Vagina (tissue), 2 donors: ENCODE data around the gene GOLGA5. TPM values are rescaled to one million over a fixed set of nuclear protein-coding genes. Genes with fewer than 3 reads are reported as not detected.

Source experiments
- DNase-seq, 2 donors: peaks; one replicate each; pipeline ENCODE4 v3.0.0-alpha.2; 2017; ENCODE audit errors: extremely low spot score in 2 of 2
- H3K27ac ChIP-seq: fragments of 200-600 bp; sonication (generic); one replicate; pipeline ENCODE4 v1.5.1; 2019
- H3K27me3 ChIP-seq: fragments of 200-600 bp; sonication (generic); one replicate; pipeline ENCODE4 v1.5.1; 2019
- H3K36me3 ChIP-seq, 2 donors: fragments of 200-600 bp; sonication (generic); one replicate each; pipeline ENCODE4 v1.5.1; 2017 to 2019
- H3K4me1 ChIP-seq: fragments of 200-600 bp; sonication (generic); one replicate; pipeline ENCODE4 v1.5.1; 2019
- H3K4me3 ChIP-seq, 2 donors: fragments of 200-600 bp; sonication (generic); 1 replicate in 1 of 2; 2 replicates in 1 of 2; pipeline ENCODE4 v1.5.1; 2016 to 2019
- H3K9me3 ChIP-seq: fragments of 200-600 bp; sonication (generic); one replicate; pipeline ENCODE4 v1.5.1; 2019
- CTCF ChIP-seq, 3 experiments: fragments of 450-650 bp in 2 of 3; fragments of 200-600 bp in 1 of 3; sonication (generic) in 1 of 3; IDR thresholded peaks; one replicate each; pipeline ENCODE4 v1.5.1; 2017 to 2019; ENCODE audit warnings: antibody characterized with exemption in 3 of 3, mild to moderate bottlenecking in 2 of 3, moderate library complexity in 2 of 3
- POLR2A ChIP-seq, 2 donors: fragments of 450-650 bp; IDR thresholded peaks; one replicate each; pipeline ENCODE4 v1.6.1; 2017; ENCODE audit warnings: antibody characterized with exemption in 2 of 2, mild to moderate bottlenecking in 2 of 2, moderate library complexity in 2 of 2
- POLR2AphosphoS5 ChIP-seq, 2 donors: sonication (generic); formaldehyde crosslinking; IDR thresholded peaks; one replicate each; pipeline ENCODE4 v1.9.0; 2017; ENCODE audit warnings: antibody characterized with exemption in 2 of 2, mild to moderate bottlenecking in 2 of 2, low read depth in 1 of 2; ENCODE audit not compliant: insufficient read depth in 1 of 2
- intact Hi-C: fragments of 100-400 bp; cut with DNase I; formaldehyde crosslinking; loops from one replicate; pipeline ENCODE4 v1.15.1; 2023
- total RNA-seq: library from RNA; depleted of rRNA; stranded (reverse); fragments of >200 nt; gene quantifications from one replicate; pipeline ENCODE4 v1.2.3, GENCODE V29; 2016

Gene GOLGA5
- total RNA-seq, 1 donor from 2014 or later = 30.0 TPM

GRCh38 chr14:92880851-92881250, 86.7 kb downstream of the GOLGA5 start:
- intact Hi-C loops = no loop called here
- no peak for TF ChIP-seq POLR2A (IDR thresholded peaks at IDR 0.05)
- peak in 1 of 3 experiments; percentile 27 for TF ChIP-seq CTCF (IDR thresholded peaks at IDR 0.05)
- no peak for TF ChIP-seq POLR2AphosphoS5 (IDR thresholded peaks at IDR 0.05; ENCODE audit: insufficient read depth in 1 of 2, low read depth in 1 of 2)
- Histone ChIP-seq H3K4me3 (no peak overlapping the region), H3K27ac (no peak overlapping the region), H3K9me3 (no peaks in the 10 kb centered on the region), H3K36me3 (no peaks in the 10 kb centered on the region), H3K4me1 (no peaks in the 10 kb centered on the region), H3K27me3 (no peaks in the 10 kb centered on the region)
- DNase-seq = no peak

- Histone ChIP-seq H3K4me3 (no peak overlapping the region), H3K27ac (no peak overlapping the region), H3K36me3 (no peaks in the 10 kb centered on the region), H3K4me1 (no peaks in the 10 kb centered on the region), H3K9me3 (no peaks in the 10 kb centered on the region), H3K27me3 (no peaks in the 10 kb centered on the region)
- intact Hi-C loops = no loop called here
- TF ChIP-seq CTCF (IDR thresholded peaks at IDR 0.05) = no peak
- no peak for TF ChIP-seq POLR2A (IDR thresholded peaks at IDR 0.05)
- TF ChIP-seq POLR2AphosphoS5 (IDR thresholded peaks at IDR 0.05; ENCODE audit: insufficient read depth in 1 of 2, low read depth in 1 of 2) = no peak
- no peak for DNase-seq
Observed at GRCh38 chr14:92883066-92883465, 89.0 kb downstream of the GOLGA5 start.

GRCh38 chr14:92884410-92884809, 90.3 kb downstream of the GOLGA5 start:
- no peak for DNase-seq
- Histone ChIP-seq H3K4me3 (no peak overlapping the region), H3K27me3 (no peaks in the 10 kb centered on the region), H3K27ac (no peak overlapping the region), H3K4me1 (no peaks in the 10 kb centered on the region), H3K9me3 (no peaks in the 10 kb centered on the region), H3K36me3 (no peaks in the 10 kb centered on the region)
- intact Hi-C loops = no loop called here
- TF ChIP-seq CTCF (IDR thresholded peaks at IDR 0.05) = no peak
- TF ChIP-seq POLR2AphosphoS5 (IDR thresholded peaks at IDR 0.05; ENCODE audit: insufficient read depth in 1 of 2, low read depth in 1 of 2) = no peak
- no peak for TF ChIP-seq POLR2A (IDR thresholded peaks at IDR 0.05)

- H3K9me3 ChIP-seq = no peaks in the 10 kb centered on the region
- no peak for TF ChIP-seq CTCF (IDR thresholded peaks at IDR 0.05)
- TF ChIP-seq POLR2AphosphoS5 (IDR thresholded peaks at IDR 0.05; ENCODE audit: insufficient read depth in 1 of 2, low read depth in 1 of 2) = no peak
- TF ChIP-seq POLR2A (IDR thresholded peaks at IDR 0.05) = no peak
- intact Hi-C loops = no loop called here
Observed at GRCh38 chr14:92885279-92886061, 91.4 kb downstream of the GOLGA5 start.

GRCh38 chr14:92886337-92886736, 92.2 kb downstream of the GOLGA5 start:
- DNase-seq = no peak
- Histone ChIP-seq H3K4me3 (no peak overlapping the region), H3K27ac (no peak overlapping the region), H3K4me1 (no peaks in the 10 kb centered on the region), H3K9me3 (no peaks in the 10 kb centered on the region), H3K27me3 (no peaks in the 10 kb centered on the region), H3K36me3 (no peaks in the 10 kb centered on the region)
- TF ChIP-seq POLR2AphosphoS5 (IDR thresholded peaks at IDR 0.05; ENCODE audit: insufficient read depth in 1 of 2, low read depth in 1 of 2) (no peak), POLR2A (IDR thresholded peaks at IDR 0.05) (no peak), CTCF (IDR thresholded peaks at IDR 0.05) (no peak)
- intact Hi-C loops = no loop called here

More at GRCh38 chr14:92885279-92886061, 91.4 kb downstream of the GOLGA5 start:
- Histone ChIP-seq H3K4me1 (no peaks in the 10 kb centered on the region), H3K36me3 (no peaks in the 10 kb centered on the region), H3K27ac (no peak overlapping the region), H3K27me3 (no peaks in the 10 kb centered on the region), H3K4me3 (no peak overlapping the region)
- DNase-seq = no peak
